Gastrocnemius medialis (tissue), 4 donors: Measurements from ENCODE around the gene NOP9.

Experiments
- CTCF ChIP-seq, 5 experiments: fragments of 450-650 bp in 3 of 5; fragments of 200-600 bp in 2 of 5; sonication (generic) in 2 of 5; IDR thresholded peaks in 4 of 5; conservative IDR thresholded peaks in 1 of 5; 1 replicate in 4 of 5; 2 replicates in 1 of 5; pipeline ENCODE4 v1.5.1; 2016 to 2019; ENCODE audit warnings: antibody characterized with exemption in 5 of 5, mild to moderate bottlenecking in 3 of 5, moderate library complexity in 3 of 5
- POLR2A ChIP-seq, 2 donors: fragments of 450-650 bp; IDR thresholded peaks; one replicate each; pipeline ENCODE4 v1.6.1; 2017; ENCODE audit warnings: antibody characterized with exemption in 2 of 2, mild to moderate bottlenecking in 2 of 2, moderate library complexity in 2 of 2

GRCh38 chr14:24255931-24256711 lies 43.5 kb upstream of the NOP9 start:
- TF ChIP-seq CTCF (IDR thresholded peaks at IDR 0.05 in 4 of 5, conservative IDR thresholded peaks at IDR 0.05 in 1 of 5) = no peak
- TF ChIP-seq POLR2A (IDR thresholded peaks at IDR 0.05) = no peak
